NCI-H2107 (cell line): ENCODE results near the gene ANKMY1.

ENCODE experiments used
- DNase-seq: peaks from one replicate; lab custom pipeline; 2025; lab: John Stamatoyannopoulos, UW

The ANKMY1 gene

GRCh38 chr2:240434728-240435456 lies 122.9 kb downstream of the ANKMY1 start:
- DNase-seq = peak; percentile 82

DNA sequence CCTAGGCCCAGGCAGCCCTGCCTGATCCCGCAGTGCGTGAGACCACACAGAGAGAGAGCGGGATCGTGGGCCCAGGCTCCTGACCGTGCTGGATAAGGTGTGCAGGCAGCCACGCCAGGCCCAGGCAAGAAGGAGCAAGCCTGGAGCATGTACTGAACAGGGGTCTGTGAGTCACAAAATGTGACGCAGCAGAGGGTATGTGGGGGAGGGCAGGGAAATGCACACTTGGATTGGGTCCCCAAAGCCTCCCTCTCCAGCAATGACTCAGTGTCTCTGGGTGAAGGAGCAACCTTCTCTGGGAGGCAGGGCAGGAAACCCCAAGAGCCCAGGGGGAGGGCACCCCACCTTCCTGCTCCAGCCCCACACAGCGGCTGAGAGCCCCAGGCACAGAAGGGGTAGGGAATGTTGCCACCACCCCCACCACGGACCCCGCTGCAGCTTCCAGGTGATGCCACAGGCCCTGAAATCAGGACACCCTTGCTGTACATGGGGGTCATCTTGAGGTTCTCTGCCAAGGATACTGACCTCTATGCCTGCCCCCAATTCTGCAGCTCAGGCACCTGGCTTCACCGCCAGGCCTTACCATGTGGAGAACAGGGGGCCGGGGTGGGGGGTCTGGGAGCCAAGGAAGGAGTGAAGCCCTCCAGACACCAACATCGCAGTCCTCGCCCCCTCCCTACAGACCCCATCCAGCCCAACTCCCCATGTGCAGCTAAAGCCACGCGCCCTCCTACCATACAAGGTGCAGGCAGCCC lies 123.6 kb downstream of the ANKMY1 start:
- DNase-seq = no peak

GRCh38 chr2:240432820-240433801 lies 124.7 kb downstream of the ANKMY1 start:
- no peak for DNase-seq

GRCh38 chr2:240432430-240432819 lies 125.4 kb downstream of the ANKMY1 start:
- no peak for DNase-seq

GRCh38 chr2:240431661-240432424 lies 125.9 kb downstream of the ANKMY1 start:
- DNase-seq = no peak

DNA sequence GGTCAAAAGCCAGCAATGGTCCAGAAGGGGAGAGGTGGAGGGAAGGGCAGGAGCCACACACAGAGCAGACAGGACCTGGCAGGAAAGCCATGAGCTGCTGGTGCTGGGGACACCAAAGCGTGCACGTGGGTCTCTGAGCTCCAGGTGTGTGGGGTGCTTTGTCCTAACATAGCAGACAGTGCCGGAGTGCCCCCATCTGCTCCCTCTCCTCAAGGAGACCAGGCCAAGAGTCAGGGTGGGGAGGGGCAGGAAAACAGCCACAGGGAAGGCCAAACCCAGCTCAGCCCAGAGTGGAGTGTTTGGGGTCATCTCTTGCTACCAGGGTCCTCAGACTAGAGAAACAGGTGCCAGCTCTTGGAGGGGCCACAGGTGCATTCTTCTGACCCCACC lies 126.5 kb downstream of the ANKMY1 start:
- no peak for DNase-seq

GRCh38 chr2:240430595-240430994 lies 127.2 kb downstream of the ANKMY1 start:
- DNase-seq = no peak

DNA sequence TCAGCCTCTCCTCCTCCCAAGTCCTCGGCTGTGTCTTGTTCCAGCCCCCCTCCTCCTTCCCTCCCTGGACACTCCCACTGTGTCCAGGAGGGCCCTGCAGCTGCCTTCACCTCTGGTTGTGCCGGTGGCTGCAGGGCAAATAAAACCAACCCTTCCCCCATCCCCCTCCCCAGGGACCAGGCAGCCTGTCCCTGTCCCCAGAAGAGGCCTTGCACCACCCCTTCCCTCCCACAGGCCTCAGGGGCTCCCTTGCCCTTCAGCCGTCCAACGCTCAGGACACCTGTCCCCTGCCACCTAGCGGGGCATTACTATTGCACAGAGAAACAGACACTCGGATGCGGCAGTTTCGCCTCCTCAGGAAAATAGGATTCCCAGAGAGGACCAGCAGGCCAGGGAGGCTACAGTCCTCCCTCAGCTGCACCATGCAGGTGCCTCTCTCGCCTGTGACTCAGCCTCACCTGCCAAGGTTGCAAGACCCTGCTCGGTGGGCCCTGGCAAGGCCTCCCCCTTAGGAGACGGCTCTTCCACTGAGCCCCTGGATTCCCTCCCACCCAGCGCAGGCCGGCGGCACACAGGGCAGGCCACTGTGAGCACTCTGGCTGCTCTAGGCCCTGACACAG lies 127.8 kb downstream of the ANKMY1 start:
- no peak for DNase-seq
